ENCODE results near the gene SAV1. TPM values are rescaled to one million over a fixed set of nuclear protein-coding genes. Genes with fewer than 3 reads are reported as not detected.

The SAV1 gene
- total and polyA plus RNA-seq, 10 of the 15 experiments (the other 5 are each of a cell fraction or from before 2014, with no cell fraction given): 10.1 to 29.1 (median 20.4) TPM

DNA sequence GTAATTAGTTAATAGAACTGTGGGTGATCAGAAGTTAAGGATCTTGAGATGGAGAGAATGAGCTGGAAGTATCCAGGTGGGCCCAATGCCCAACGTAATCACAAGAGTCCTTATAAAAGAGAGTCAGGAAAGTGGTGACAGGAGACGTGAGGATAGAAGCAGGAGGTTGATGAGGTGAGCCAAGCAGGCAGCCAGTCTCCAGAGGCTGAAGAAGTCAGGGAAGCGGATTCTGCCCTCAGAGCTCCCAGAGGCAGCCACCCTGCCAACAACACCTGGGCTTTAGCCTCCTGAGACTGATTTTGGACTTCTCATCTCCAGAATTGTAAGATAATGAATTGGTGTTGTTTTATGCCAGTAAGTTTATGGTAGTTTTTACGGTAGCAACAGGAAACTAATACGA is 10.1 kb upstream of the SAV1 start (continued):
- TF ChIP-seq, protein P1, sequence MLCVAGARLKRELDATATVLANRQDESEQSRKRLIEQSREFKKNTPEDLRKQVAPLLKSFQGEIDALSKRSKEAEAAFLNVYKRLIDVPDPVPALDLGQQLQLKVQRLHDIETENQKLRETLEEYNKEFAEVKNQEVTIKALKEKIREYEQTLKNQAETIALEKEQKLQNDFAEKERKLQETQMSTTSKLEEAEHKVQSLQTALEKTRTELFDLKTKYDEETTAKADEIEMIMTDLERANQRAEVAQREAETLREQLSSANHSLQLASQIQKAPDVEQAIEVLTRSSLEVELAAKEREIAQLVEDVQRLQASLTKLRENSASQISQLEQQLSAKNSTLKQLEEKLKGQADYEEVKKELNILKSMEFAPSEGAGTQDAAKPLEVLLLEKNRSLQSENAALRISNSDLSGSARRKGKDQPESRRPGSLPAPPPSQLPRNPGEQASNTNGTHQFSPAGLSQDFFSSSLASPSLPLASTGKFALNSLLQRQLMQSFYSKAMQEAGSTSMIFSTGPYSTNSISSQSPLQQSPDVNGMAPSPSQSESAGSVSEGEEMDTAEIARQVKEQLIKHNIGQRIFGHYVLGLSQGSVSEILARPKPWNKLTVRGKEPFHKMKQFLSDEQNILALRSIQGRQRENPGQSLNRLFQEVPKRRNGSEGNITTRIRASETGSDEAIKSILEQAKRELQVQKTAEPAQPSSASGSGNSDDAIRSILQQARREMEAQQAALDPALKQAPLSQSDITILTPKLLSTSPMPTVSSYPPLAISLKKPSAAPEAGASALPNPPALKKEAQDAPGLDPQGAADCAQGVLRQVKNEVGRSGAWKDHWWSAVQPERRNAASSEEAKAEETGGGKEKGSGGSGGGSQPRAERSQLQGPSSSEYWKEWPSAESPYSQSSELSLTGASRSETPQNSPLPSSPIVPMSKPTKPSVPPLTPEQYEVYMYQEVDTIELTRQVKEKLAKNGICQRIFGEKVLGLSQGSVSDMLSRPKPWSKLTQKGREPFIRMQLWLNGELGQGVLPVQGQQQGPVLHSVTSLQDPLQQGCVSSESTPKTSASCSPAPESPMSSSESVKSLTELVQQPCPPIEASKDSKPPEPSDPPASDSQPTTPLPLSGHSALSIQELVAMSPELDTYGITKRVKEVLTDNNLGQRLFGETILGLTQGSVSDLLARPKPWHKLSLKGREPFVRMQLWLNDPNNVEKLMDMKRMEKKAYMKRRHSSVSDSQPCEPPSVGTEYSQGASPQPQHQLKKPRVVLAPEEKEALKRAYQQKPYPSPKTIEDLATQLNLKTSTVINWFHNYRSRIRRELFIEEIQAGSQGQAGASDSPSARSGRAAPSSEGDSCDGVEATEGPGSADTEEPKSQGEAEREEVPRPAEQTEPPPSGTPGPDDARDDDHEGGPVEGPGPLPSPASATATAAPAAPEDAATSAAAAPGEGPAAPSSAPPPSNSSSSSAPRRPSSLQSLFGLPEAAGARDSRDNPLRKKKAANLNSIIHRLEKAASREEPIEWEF (IDR thresholded peaks at IDR 0.05; ENCODE audit: insufficient replicate concordance, low read depth, low read length): no peak
- no peak for TF ChIP-seq POU2F2 (IDR thresholded peaks at IDR 0.05; ENCODE audit: borderline replicate concordance, low read depth, low read length)
- TF ChIP-seq RFX5 (IDR thresholded peaks at IDR 0.05; ENCODE audit: low read depth, low read length): no peak
- TF ChIP-seq ZNF274 (IDR thresholded peaks at IDR 0.05; ENCODE audit: insufficient read depth, insufficient read length): no peak
- TF ChIP-seq EED (IDR thresholded peaks at IDR 0.05; ENCODE audit: low read depth): no peak
- TF ChIP-seq, protein P2, sequence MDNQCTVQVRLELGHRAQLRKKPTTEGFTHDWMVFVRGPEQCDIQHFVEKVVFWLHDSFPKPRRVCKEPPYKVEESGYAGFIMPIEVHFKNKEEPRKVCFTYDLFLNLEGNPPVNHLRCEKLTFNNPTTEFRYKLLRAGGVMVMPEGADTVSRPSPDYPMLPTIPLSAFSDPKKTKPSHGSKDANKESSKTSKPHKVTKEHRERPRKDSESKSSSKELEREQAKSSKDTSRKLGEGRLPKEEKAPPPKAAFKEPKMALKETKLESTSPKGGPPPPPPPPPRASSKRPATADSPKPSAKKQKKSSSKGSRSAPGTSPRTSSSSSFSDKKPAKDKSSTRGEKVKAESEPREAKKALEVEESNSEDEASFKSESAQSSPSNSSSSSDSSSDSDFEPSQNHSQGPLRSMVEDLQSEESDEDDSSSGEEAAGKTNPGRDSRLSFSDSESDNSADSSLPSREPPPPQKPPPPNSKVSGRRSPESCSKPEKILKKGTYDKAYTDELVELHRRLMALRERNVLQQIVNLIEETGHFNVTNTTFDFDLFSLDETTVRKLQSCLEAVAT (IDR thresholded peaks at IDR 0.05): no peak
- TF ChIP-seq, protein P3, sequence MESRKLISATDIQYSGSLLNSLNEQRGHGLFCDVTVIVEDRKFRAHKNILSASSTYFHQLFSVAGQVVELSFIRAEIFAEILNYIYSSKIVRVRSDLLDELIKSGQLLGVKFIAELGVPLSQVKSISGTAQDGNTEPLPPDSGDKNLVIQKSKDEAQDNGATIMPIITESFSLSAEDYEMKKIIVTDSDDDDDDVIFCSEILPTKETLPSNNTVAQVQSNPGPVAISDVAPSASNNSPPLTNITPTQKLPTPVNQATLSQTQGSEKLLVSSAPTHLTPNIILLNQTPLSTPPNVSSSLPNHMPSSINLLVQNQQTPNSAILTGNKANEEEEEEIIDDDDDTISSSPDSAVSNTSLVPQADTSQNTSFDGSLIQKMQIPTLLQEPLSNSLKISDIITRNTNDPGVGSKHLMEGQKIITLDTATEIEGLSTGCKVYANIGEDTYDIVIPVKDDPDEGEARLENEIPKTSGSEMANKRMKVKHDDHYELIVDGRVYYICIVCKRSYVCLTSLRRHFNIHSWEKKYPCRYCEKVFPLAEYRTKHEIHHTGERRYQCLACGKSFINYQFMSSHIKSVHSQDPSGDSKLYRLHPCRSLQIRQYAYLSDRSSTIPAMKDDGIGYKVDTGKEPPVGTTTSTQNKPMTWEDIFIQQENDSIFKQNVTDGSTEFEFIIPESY (IDR thresholded peaks at IDR 0.05): no peak
- TF ChIP-seq ZNF384 (IDR thresholded peaks at IDR 0.05; ENCODE audit: borderline replicate concordance, low read depth, low read length): no peak

Data from GM12878 (cell line).